Prostate gland (tissue), 2 donors: ENCODE results near the gene FADS2.

ENCODE experiments used
- POLR2A ChIP-seq: fragments of 450-650 bp; IDR thresholded peaks from one replicate; pipeline ENCODE4 v1.6.1; 2016; ENCODE audit warnings: antibody characterized with exemption, mild to moderate bottlenecking
- POLR2AphosphoS5 ChIP-seq: sonication (generic); formaldehyde crosslinking; IDR thresholded peaks from one replicate; pipeline ENCODE4 v1.6.1; 2017; ENCODE audit warnings: antibody characterized with exemption
- TF ChIP-seq, protein P1 (sequence below), 4 experiments: fragments of 200-600 bp in 2 of 4; fragments of 450-650 bp in 2 of 4; sonication (generic) in 2 of 4; IDR thresholded peaks; 1 replicate in 3 of 4; 2 replicates in 1 of 4; pipeline ENCODE4 v1.5.1; 2016 to 2019; ENCODE audit warnings: antibody characterized with exemption in 4 of 4, mild to moderate bottlenecking in 2 of 4, moderate library complexity in 2 of 4

DNA sequence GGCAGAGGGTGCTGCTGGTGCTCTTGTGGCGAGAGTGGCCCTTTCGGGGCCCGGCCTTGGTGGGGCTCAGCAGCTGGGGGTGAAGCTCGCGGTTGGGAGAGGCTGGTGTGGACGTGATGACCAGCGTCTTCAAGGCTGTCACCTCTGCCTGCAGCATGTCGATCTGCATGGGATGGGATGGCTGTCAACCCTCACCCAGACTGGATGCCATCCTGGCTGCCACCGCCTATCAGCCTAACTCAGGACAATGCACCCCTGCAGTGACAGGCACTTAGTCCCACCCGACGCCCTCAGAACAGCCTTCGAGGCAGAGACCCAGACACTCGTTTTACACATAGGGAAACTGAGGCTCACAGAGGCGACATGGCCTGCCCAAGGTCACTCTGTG, 78.4 kb downstream of the FADS2 start:
- TF ChIP-seq, protein P1, sequence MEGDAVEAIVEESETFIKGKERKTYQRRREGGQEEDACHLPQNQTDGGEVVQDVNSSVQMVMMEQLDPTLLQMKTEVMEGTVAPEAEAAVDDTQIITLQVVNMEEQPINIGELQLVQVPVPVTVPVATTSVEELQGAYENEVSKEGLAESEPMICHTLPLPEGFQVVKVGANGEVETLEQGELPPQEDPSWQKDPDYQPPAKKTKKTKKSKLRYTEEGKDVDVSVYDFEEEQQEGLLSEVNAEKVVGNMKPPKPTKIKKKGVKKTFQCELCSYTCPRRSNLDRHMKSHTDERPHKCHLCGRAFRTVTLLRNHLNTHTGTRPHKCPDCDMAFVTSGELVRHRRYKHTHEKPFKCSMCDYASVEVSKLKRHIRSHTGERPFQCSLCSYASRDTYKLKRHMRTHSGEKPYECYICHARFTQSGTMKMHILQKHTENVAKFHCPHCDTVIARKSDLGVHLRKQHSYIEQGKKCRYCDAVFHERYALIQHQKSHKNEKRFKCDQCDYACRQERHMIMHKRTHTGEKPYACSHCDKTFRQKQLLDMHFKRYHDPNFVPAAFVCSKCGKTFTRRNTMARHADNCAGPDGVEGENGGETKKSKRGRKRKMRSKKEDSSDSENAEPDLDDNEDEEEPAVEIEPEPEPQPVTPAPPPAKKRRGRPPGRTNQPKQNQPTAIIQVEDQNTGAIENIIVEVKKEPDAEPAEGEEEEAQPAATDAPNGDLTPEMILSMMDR (IDR thresholded peaks at IDR 0.05) = no peak
- TF ChIP-seq POLR2AphosphoS5 = no peak
- TF ChIP-seq POLR2A = no peak
